Measurements from ENCODE around the gene EML6. TPM values are rescaled to one million over a fixed set of nuclear protein-coding genes. Genes with fewer than 3 reads are reported as not detected.

The EML6 gene
- total RNA-seq, 1 experiment from 2014 or later: 5.2 TPM

DNA sequence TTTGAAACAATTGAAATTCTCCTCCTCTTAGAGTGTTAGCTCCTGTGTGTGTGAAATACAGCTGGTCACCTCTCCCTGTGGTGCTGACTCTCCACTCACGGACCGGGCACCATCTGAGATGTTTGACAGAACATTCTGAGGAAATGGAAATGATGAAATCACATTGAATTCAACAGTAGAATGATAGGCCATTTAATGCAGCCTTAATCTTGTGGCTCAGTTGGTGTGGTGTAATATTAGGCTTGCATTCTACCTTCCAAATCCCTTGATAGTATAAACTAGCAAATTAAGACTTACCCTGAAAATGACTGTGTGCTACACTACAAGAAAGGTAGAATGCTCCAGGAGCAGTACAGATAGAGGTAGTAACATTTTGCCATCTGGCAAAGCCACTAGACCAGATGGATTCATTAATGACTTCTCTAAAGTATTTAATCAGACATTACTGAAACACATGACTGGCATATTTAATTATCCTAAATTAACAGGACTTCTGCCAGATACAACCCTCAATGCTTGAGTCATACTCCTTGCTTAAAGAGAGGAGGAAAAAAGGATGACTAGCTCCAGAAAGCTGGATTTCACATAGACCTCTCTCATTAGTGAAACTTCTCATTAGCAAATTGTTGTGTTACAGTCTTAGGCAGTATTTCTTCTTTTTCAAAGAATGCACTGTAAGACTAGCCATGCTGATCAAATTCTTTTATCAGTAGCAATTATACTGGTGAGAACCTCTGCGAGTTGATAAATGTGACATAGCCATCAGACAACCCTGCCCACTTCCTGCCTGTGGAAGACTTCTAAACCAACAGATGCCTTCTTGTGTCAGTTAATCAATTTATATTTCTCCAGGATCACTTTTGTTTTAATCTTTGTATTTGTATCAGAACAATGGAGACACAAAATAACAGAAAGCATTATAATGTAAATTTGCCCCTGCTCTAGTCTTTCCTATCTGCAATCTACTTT lies 80.6 kb downstream of the EML6 start:
- H3K36me3 Mint-ChIP-seq (ENCODE audit: insufficient read depth, unreplicated experiment): no peaks in the 10 kb centered on the region
- H3K27ac Mint-ChIP-seq (ENCODE audit: unreplicated experiment): no peak overlapping the region
- no peaks in the 10 kb centered on the region for H3K36me3 ChIP-seq (ENCODE audit: control insufficient read depth, insufficient read depth, low read length)
- intact Hi-C loops (cut with micrococcal nuclease; ENCODE audit: unreplicated experiment): no loop called here
- H3K9me3 ChIP-seq: no peaks in the 10 kb centered on the region
- no peaks in the 10 kb centered on the region for H3K9me3 Mint-ChIP-seq (ENCODE audit: unreplicated experiment)
- TF ChIP-seq, protein P1, sequence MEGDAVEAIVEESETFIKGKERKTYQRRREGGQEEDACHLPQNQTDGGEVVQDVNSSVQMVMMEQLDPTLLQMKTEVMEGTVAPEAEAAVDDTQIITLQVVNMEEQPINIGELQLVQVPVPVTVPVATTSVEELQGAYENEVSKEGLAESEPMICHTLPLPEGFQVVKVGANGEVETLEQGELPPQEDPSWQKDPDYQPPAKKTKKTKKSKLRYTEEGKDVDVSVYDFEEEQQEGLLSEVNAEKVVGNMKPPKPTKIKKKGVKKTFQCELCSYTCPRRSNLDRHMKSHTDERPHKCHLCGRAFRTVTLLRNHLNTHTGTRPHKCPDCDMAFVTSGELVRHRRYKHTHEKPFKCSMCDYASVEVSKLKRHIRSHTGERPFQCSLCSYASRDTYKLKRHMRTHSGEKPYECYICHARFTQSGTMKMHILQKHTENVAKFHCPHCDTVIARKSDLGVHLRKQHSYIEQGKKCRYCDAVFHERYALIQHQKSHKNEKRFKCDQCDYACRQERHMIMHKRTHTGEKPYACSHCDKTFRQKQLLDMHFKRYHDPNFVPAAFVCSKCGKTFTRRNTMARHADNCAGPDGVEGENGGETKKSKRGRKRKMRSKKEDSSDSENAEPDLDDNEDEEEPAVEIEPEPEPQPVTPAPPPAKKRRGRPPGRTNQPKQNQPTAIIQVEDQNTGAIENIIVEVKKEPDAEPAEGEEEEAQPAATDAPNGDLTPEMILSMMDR (IDR thresholded peaks at IDR 0.05; ENCODE audit: insufficient read depth in 1 of 2, low read depth in 1 of 2, low read length in 1 of 2, severe bottlenecking in 1 of 2, unreplicated experiment in 1 of 2): no peak
- no peak overlapping the region for H3K4me3 Mint-ChIP-seq (ENCODE audit: unreplicated experiment)
- CTCF ChIA-PET: no interaction called here
- no peaks in the 10 kb centered on the region for H3K4me1 Mint-ChIP-seq (ENCODE audit: low read depth, unreplicated experiment)
- no peaks in the 10 kb centered on the region for H3K4me1 ChIP-seq
- BruUV-seq (replicated peaks): no TSS peak
- DNase-seq: no peak
- no peaks in the 10 kb centered on the region for H3K27me3 ChIP-seq (replicated peaks; ENCODE audit: control insufficient read depth, insufficient read depth, low read length)
- POLR2A ChIA-PET: no interaction called here
- H3K4me3 ChIP-seq (ENCODE audit: low read depth, low read length): no peak overlapping the region
- no peaks in the 10 kb centered on the region for H3K27me3 Mint-ChIP-seq (ENCODE audit: insufficient read depth, unreplicated experiment)

DNA sequence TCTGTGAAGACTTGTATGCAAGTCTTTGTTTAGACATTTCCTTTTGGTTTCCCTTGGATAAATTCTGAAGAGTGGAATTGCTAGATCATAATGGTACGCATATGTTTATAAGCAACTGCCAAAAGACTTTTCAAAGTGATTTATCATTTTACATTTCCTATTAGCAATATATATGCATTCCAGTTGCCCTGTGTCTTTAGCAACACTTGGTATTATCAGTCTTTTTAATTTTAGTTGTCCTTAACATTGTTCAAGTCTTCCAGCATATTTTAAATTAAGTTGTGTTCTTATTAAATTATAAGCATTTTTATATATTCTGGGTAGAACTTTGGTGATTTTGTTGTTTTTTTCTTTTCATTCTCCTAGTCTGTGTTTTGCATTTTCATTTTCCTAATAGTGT lies 81.8 kb downstream of the EML6 start:
- H3K36me3 Mint-ChIP-seq (ENCODE audit: insufficient read depth, unreplicated experiment): no peaks in the 10 kb centered on the region
- intact Hi-C loops (cut with micrococcal nuclease; ENCODE audit: unreplicated experiment): no loop called here
- TF ChIP-seq, protein P1 (IDR thresholded peaks at IDR 0.05; ENCODE audit: insufficient read depth in 1 of 2, low read depth in 1 of 2, low read length in 1 of 2, severe bottlenecking in 1 of 2, unreplicated experiment in 1 of 2): no peak
- Histone ChIP-seq H3K27me3 (replicated peaks; ENCODE audit: control insufficient read depth, insufficient read depth, low read length) (no peaks in the 10 kb centered on the region), H3K4me1 (no peaks in the 10 kb centered on the region), H3K36me3 (ENCODE audit: control insufficient read depth, insufficient read depth, low read length) (no peaks in the 10 kb centered on the region), H3K9me3 (no peaks in the 10 kb centered on the region), H3K4me3 (ENCODE audit: low read depth, low read length) (no peak overlapping the region)
- DNase-seq: no peak
- no peak overlapping the region for H3K4me3 Mint-ChIP-seq (ENCODE audit: unreplicated experiment)
- H3K27me3 Mint-ChIP-seq (ENCODE audit: insufficient read depth, unreplicated experiment): no peaks in the 10 kb centered on the region
- no TSS peak for BruUV-seq (replicated peaks)
- POLR2A ChIA-PET: no interaction called here
- CTCF ChIA-PET: no interaction called here
- no peaks in the 10 kb centered on the region for H3K9me3 Mint-ChIP-seq (ENCODE audit: unreplicated experiment)
- H3K27ac Mint-ChIP-seq (ENCODE audit: unreplicated experiment): no peak overlapping the region
- H3K4me1 Mint-ChIP-seq (ENCODE audit: low read depth, unreplicated experiment): no peaks in the 10 kb centered on the region

DNA sequence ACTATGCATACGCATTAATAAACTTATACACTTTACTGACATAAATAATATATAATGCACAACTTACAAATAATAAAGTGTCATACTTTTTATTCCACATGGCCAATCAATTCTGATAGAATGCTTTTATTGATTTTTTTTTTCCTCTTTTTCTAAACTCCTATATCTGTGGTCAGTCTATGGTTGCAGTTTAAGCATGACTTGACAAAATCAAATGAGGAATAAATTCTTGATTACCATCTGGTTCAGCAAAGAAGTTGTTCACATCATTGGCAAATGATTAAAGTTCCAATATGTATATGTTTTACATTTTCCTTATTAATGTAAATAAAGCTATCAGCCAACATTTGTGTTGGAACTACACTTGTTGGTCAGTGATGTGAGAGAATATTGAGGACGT lies 83.5 kb downstream of the EML6 start:
- Histone ChIP-seq H3K36me3 (ENCODE audit: control insufficient read depth, insufficient read depth, low read length) (no peaks in the 10 kb centered on the region), H3K4me1 (no peaks in the 10 kb centered on the region), H3K27me3 (replicated peaks; ENCODE audit: control insufficient read depth, insufficient read depth, low read length) (no peaks in the 10 kb centered on the region), H3K4me3 (ENCODE audit: low read depth, low read length) (no peak overlapping the region), H3K9me3 (no peaks in the 10 kb centered on the region)
- Mint-ChIP-seq H3K4me1 (ENCODE audit: low read depth, unreplicated experiment) (no peaks in the 10 kb centered on the region), H3K4me3 (ENCODE audit: unreplicated experiment) (no peak overlapping the region), H3K27me3 (ENCODE audit: insufficient read depth, unreplicated experiment) (no peaks in the 10 kb centered on the region), H3K36me3 (ENCODE audit: insufficient read depth, unreplicated experiment) (no peaks in the 10 kb centered on the region), H3K9me3 (ENCODE audit: unreplicated experiment) (no peaks in the 10 kb centered on the region), H3K27ac (ENCODE audit: unreplicated experiment) (no peak overlapping the region)
- no peak for DNase-seq
- ChIA-PET CTCF (no interaction called here), POLR2A (no interaction called here)
- TF ChIP-seq, protein P1 (IDR thresholded peaks at IDR 0.05; ENCODE audit: insufficient read depth in 1 of 2, low read depth in 1 of 2, low read length in 1 of 2, severe bottlenecking in 1 of 2, unreplicated experiment in 1 of 2): no peak
- intact Hi-C loops (cut with micrococcal nuclease; ENCODE audit: unreplicated experiment): no loop called here
- no TSS peak for BruUV-seq (replicated peaks)

Data from Caco-2 (cell line).